IMR-90 (cell line): Measurements from ENCODE around the gene MTHFSD. TPM values are rescaled to one million over a fixed set of nuclear protein-coding genes. Genes with fewer than 3 reads are reported as not detected.

Source experiments
- ATAC-seq: fragments of 200-7000 bp; cut with Tn5 transposase; 2 replicates; pipeline ENCODE4 v1.9.1; 2020; ENCODE audit warnings: low read depth, mild to moderate bottlenecking, moderate library complexity
- BruUV-seq: library from RNA; stranded (reverse); fragments of 400-500 nt; replicated peaks from 2 replicates; lab custom pipeline; 2021; lab: Mats Ljungman, UMichigan
- CTCF ChIA-PET: fragments of 300-600 bp; formaldehyde crosslinking; extraction: SDS; loops from one replicate; lab custom pipeline; 2021; ENCODE audit warnings: antibody characterized with exemption; lab: Yijun Ruan, JAX
- POLR2A ChIA-PET: fragments of 300-600 bp; sonication (Branson Sonifier 250); formaldehyde crosslinking; loops from one replicate; lab custom pipeline; 2022; ENCODE audit warnings: antibody characterized with exemption; ENCODE audit not compliant: unreplicated experiment; lab: Charles Lee
- DNase-seq: peaks from one replicate; pipeline ENCODE4 v3.0.0; 2013
- H2AFZ ChIP-seq: replicated peaks from 2 replicates; pipeline ENCODE3; 2013; ENCODE audit warnings: low read length, mild to moderate bottlenecking; ENCODE audit not compliant: poor library complexity
- H2AK5ac ChIP-seq: 2 replicates; pipeline ENCODE4 v1.6.1; 2013; ENCODE audit warnings: low read depth, low read length, inconsistent platforms
- H2AK9ac ChIP-seq: replicated peaks from 2 replicates; pipeline ENCODE3; 2013; ENCODE audit warnings: mild to moderate bottlenecking, low read depth, low read length, moderate library complexity; ENCODE audit not compliant: poor library complexity
- H2BK120ac ChIP-seq: 2 replicates; pipeline ENCODE4 v1.6.1; 2013; ENCODE audit warnings: low read depth, low read length, inconsistent platforms
- H2BK15ac ChIP-seq: 3 replicates; pipeline ENCODE4 v1.6.1; 2013; ENCODE audit warnings: low read depth, low read length, inconsistent platforms
- H2BK20ac ChIP-seq: 2 replicates; pipeline ENCODE4 v1.6.1; 2013; ENCODE audit warnings: low read depth, mild to moderate bottlenecking, inconsistent platforms, low read length, moderate library complexity
- H2BK5ac ChIP-seq: 2 replicates; pipeline ENCODE4 v1.6.1; 2013; ENCODE audit warnings: mild to moderate bottlenecking, low read depth, low read length, inconsistent platforms; ENCODE audit not compliant: poor library complexity, severe bottlenecking
- H3K14ac ChIP-seq: replicated peaks from 2 replicates; pipeline ENCODE4 v1.6.1; 2013; ENCODE audit warnings: low read depth, low read length, inconsistent platforms
- H3K18ac ChIP-seq: 2 replicates; pipeline ENCODE4 v1.6.1; 2013; ENCODE audit warnings: low read depth, low read length, control low read depth
- H3K23ac ChIP-seq: 2 replicates; pipeline ENCODE4 v1.6.1; 2013; ENCODE audit warnings: low read depth, low read length, inconsistent platforms
- H3K27ac ChIP-seq: 2 replicates; pipeline ENCODE4 v1.5.1; 2013; ENCODE audit warnings: mild to moderate bottlenecking, control low read depth, low read length; ENCODE audit not compliant: insufficient read depth
- H3K27me3 ChIP-seq: 2 replicates; pipeline ENCODE4 v1.6.1; 2013; ENCODE audit warnings: low read length; ENCODE audit not compliant: control insufficient read depth, insufficient read depth
- H3K36me3 ChIP-seq: 2 replicates; pipeline ENCODE4 v1.6.1; 2013; ENCODE audit warnings: low read length, mixed read lengths; ENCODE audit not compliant: control insufficient read depth, insufficient read depth
- H3K4ac ChIP-seq: 2 replicates; pipeline ENCODE4 v1.6.1; 2013; ENCODE audit warnings: low read depth, low read length, inconsistent platforms
- H3K4me1 ChIP-seq: 2 replicates; pipeline ENCODE4 v1.6.1; 2013; ENCODE audit warnings: low read length, mixed read lengths; ENCODE audit not compliant: control insufficient read depth, insufficient read depth
- H3K4me2 ChIP-seq: 2 replicates; pipeline ENCODE4 v1.6.1; 2013; ENCODE audit warnings: low read depth, mild to moderate bottlenecking, control low read depth, low read length, moderate library complexity
- H3K4me3 ChIP-seq: 2 replicates; pipeline ENCODE4 v1.5.1; 2013; ENCODE audit warnings: low read depth, mild to moderate bottlenecking, control low read depth, low read length, moderate library complexity; ENCODE audit not compliant: insufficient read depth
- H3K56ac ChIP-seq: 2 replicates; pipeline ENCODE4 v1.6.1; 2013; ENCODE audit warnings: low read length, inconsistent platforms; ENCODE audit not compliant: insufficient read depth; ENCODE audit errors: extremely low read depth
- H3K79me1 ChIP-seq, 2 experiments: 2 replicates each; pipeline ENCODE4 v1.6.1; 2013; ENCODE audit warnings: low read length in 2 of 2, inconsistent platforms in 1 of 2, low read depth in 1 of 2
- H3K9ac ChIP-seq: 2 replicates; pipeline ENCODE4 v1.6.1; 2013; ENCODE audit warnings: low read depth, low read length, control low read depth
- H3K9me1 ChIP-seq: 2 replicates; pipeline ENCODE4 v1.6.1; 2013; ENCODE audit warnings: low read length, inconsistent platforms; ENCODE audit not compliant: insufficient read depth
- H3K9me3 ChIP-seq: 2 replicates; pipeline ENCODE4 v1.6.1; 2013; ENCODE audit warnings: low read length; ENCODE audit not compliant: control insufficient read depth, insufficient read depth
- H4K20me1 ChIP-seq: 2 replicates; pipeline ENCODE4 v1.6.1; 2013; ENCODE audit warnings: low read length, inconsistent platforms; ENCODE audit not compliant: insufficient read depth
- H4K5ac ChIP-seq: 2 replicates; pipeline ENCODE4 v1.6.1; 2013; ENCODE audit warnings: mild to moderate bottlenecking, low read depth, low read length, control low read depth
- H4K8ac ChIP-seq, 2 experiments: 2 replicates each; pipeline ENCODE4 v1.6.1; 2013; ENCODE audit warnings: low read depth in 2 of 2, low read length in 2 of 2, control low read depth in 1 of 2, inconsistent platforms in 1 of 2
- H4K91ac ChIP-seq: 2 replicates; pipeline ENCODE4 v1.6.1; 2013; ENCODE audit warnings: low read depth, low read length, inconsistent platforms; ENCODE audit not compliant: insufficient read depth
- CHD1 ChIP-seq: IDR thresholded peaks from 2 replicates; pipeline ENCODE4 v1.6.1; 2012; ENCODE audit warnings: low read depth, low read length, improper control_type of control experiment
- CTCF ChIP-seq: conservative IDR thresholded peaks from 2 replicates; pipeline ENCODE4 v1.5.1; 2012; ENCODE audit warnings: mild to moderate bottlenecking, low read depth, low read length, improper control_type of control experiment
- ELK1 ChIP-seq: fragments of 150-350 bp; IDR thresholded peaks from 2 replicates; pipeline ENCODE4 v1.6.1; 2016; ENCODE audit warnings: low read depth, mild to moderate bottlenecking, low read length, moderate library complexity, borderline replicate concordance
- FOS ChIP-seq: fragments of 150-350 bp; IDR thresholded peaks from 2 replicates; pipeline ENCODE4 v1.6.1; 2016; ENCODE audit warnings: low read depth, low read length
- MAFK ChIP-seq: IDR thresholded peaks from 2 replicates; pipeline ENCODE4 v1.6.1; 2012; ENCODE audit warnings: low read depth, low read length, improper control_type of control experiment
- MAZ ChIP-seq: IDR thresholded peaks from 2 replicates; pipeline ENCODE4 v1.6.1; 2012; ENCODE audit warnings: low read depth, mild to moderate bottlenecking, low read length, improper control_type of control experiment, moderate library complexity, borderline replicate concordance
- NFE2L2 ChIP-seq: fragments of 150-350 bp; IDR thresholded peaks from 2 replicates; pipeline ENCODE4 v1.6.1; 2016; ENCODE audit warnings: low read depth, mild to moderate bottlenecking, low read length
- POLR2A ChIP-seq: IDR thresholded peaks from 2 replicates; pipeline ENCODE4 v1.6.1; 2012; ENCODE audit warnings: mild to moderate bottlenecking, low read depth, low read length
- RAD21 ChIP-seq: IDR thresholded peaks from 2 replicates; pipeline ENCODE4 v1.6.1; 2012; ENCODE audit warnings: low read length, improper control_type of control experiment
- RCOR1 ChIP-seq: IDR thresholded peaks from 2 replicates; pipeline ENCODE4 v1.6.1; 2012; ENCODE audit warnings: mild to moderate bottlenecking, low read length, improper control_type of control experiment; ENCODE audit not compliant: insufficient replicate concordance
- RFX5 ChIP-seq: IDR thresholded peaks from 2 replicates; pipeline ENCODE4 v1.8.0; 2012; ENCODE audit warnings: low read depth, mild to moderate bottlenecking, low read length, moderate library complexity
- SMC3 ChIP-seq: fragments of 150-350 bp; IDR thresholded peaks from 2 replicates; pipeline ENCODE4 v1.6.1; 2016; ENCODE audit warnings: low read depth, mild to moderate bottlenecking, antibody characterized with exemption, low read length, moderate library complexity
- USF2 ChIP-seq: fragments of 150-350 bp; IDR thresholded peaks from 2 replicates; pipeline ENCODE4 v1.6.1; 2017; ENCODE audit warnings: mild to moderate bottlenecking, antibody characterized with exemption, low read length, low read depth
- WGBS, 2 experiments: methylation state at CpG; one replicate each; pipeline versions ENCODE4 v1.1.5 to v1.1.7; 2013; ENCODE audit warnings: missing lambda C conversion rate in 2 of 2; ENCODE audit not compliant: insufficient read length in 1 of 2; ENCODE audit errors: extremely low coverage in 2 of 2; 5-methylcytosine and 5-hydroxymethylcytosine counted together
- dilution Hi-C: fragments of 300-500 bp; cut with HindIII; formaldehyde crosslinking; loops from one replicate; pipeline ENCODE4 v1.14.3; 2018; ENCODE audit warnings: low sequenced_read_pairs; ENCODE audit not compliant: unreplicated experiment
- in situ Hi-C: fragments of 300-500 bp; cut with MboI; formaldehyde crosslinking; loops from 3 replicates; pipeline ENCODE4 v1.14.3; 2019; ENCODE audit warnings: low sequenced_read_pairs, inconsistent platforms, mixed read lengths
- intact Hi-C: fragments of 100-400 bp; cut with micrococcal nuclease; formaldehyde crosslinking; loops from 2 replicates; pipeline ENCODE4 v1.10.0; 2022
- polyA plus RNA-seq, 3 experiments: library from polyadenylated mRNA; depleted of rRNA; stranded (reverse); fragments of >200 nt; gene quantifications; 2 replicates each; pipeline ENCODE4 v1.2.3, GENCODE V29; 2012; ENCODE audit warnings: low replicate concordance in 1 of 3
- total RNA-seq: library from RNA; depleted of rRNA; stranded (reverse); fragments of >200 nt; gene quantifications from 2 replicates; pipeline ENCODE4 v1.2.3, GENCODE V29; 2012

Gene MTHFSD
- total and polyA plus RNA-seq, 2 of the 4 experiments (the other 2 are of a cell fraction): 8.2 to 16.8 TPM

GRCh38 chr16:86519649-86520316, 35.3 kb downstream of the MTHFSD start:
- peak; percentile 42 for ATAC-seq
- Histone ChIP-seq H3K36me3 (peaks cover 35% of the 10 kb centered on the region), H3K18ac (no peak overlapping the region), H3K23ac (no peak overlapping the region; the same call in 1 of the 2 replicates), H4K8ac (peak overlapping the region in 1 of 2 experiments; percentile 47; a peak in 1 of 4 replicates), H2AK9ac (peak overlapping the region; percentile 87), H4K5ac (peak overlapping the region; percentile 14; the same call in 1 of the 2 replicates), H2AK5ac (peak overlapping the region; percentile 59), H3K27ac (peak overlapping the region; percentile 30), H3K79me1 (peaks cover 0 to 39% of the 10 kb centered on the region in 2 experiments; a peak in 2 of 4 replicates), H3K56ac (no peak overlapping the region; the same call in 1 of the 2 replicates), H2BK120ac (peak overlapping the region; percentile 17; the same call in 1 of the 2 replicates), H3K4me1 (peaks cover 14% of the 10 kb centered on the region), H3K9me3 (no peaks in the 10 kb centered on the region), H2BK15ac (no peak overlapping the region), H4K91ac (peak overlapping the region; percentile 50), H3K4me3 (peak overlapping the region; percentile 13; the same call in 1 of the 2 replicates), H3K4ac (peak overlapping the region; percentile 34), H2AFZ (peak overlapping the region; percentile 82), H3K27me3 (no peaks in the 10 kb centered on the region), H3K9me1 (peaks cover 5% of the 10 kb centered on the region), H2BK20ac (0 out of 2 replicates have a peak overlapping the region, but pooled peaks have one; percentile 49), H4K20me1 (peaks cover 34% of the 10 kb centered on the region), H2BK5ac (peak overlapping the region; percentile 29), H3K9ac (peak overlapping the region; percentile 37; the same call in 1 of the 2 replicates), H3K4me2 (peak overlapping the region; percentile 59), H3K14ac (no peak overlapping the region)
- 5% methylated on average over 4 of the region's 31 CpGs; no CpG with 5 or more reads in 1 of the 2 experiments for WGBS, 2 experiments
- dilution Hi-C loops (no loop called here), in situ Hi-C loops (loop anchor here (5.0 kb wide), 2 partner anchors 447 to 697 kb away; no protein-coding TSS in a partner anchor), intact Hi-C loops (loop anchor here (1.0 to 5.0 kb wide), 2 partner anchors 475 to 502 kb away; no protein-coding TSS in a partner anchor)
- CTCF ChIA-PET: interaction anchor here (0.7 to 1.1 kb wide), 3 partner anchors 133 to 488 kb away, joined by 3 to 4 read pairs (median 4); no protein-coding TSS in a partner anchor
- POLR2A ChIA-PET: interaction anchor here (1.5 kb wide), 1 partner anchor 164 kb away, joined by 3 read pairs; no protein-coding TSS in a partner anchor
- DNase-seq: peak; percentile 77
- no TSS peak for BruUV-seq
- TF ChIP-seq FOS: no peak
- no peak for TF ChIP-seq ELK1
- TF ChIP-seq CTCF: peak; percentile 87
- no peak for TF ChIP-seq USF2
- no peak for TF ChIP-seq CHD1
- no peak for TF ChIP-seq RCOR1
- TF ChIP-seq RFX5: no peak
- TF ChIP-seq MAFK: peak; percentile 60
- peak; percentile 63 for TF ChIP-seq SMC3
- TF ChIP-seq NFE2L2: no peak
- peak; percentile 77 for TF ChIP-seq RAD21
- TF ChIP-seq POLR2A: peak; percentile 23; the same call in 1 of the 2 replicates
- no peak for TF ChIP-seq MAZ
